CD14-positive monocyte (primary cell): ENCODE results near the gene GUCY2D. TPM values are rescaled to one million over a fixed set of nuclear protein-coding genes. Genes with fewer than 3 reads are reported as not detected.

Source experiments
- DNase-seq, 3 donors: peaks; one replicate each; pipeline ENCODE4 v3.0.0-alpha.2; 2011 to 2022
- H2AFZ ChIP-seq: 2 replicates; pipeline ENCODE4 v1.6.0; 2012; ENCODE audit warnings: mild to moderate bottlenecking, low read depth, low read length, inconsistent platforms; ENCODE audit not compliant: insufficient read depth, poor library complexity, severe bottlenecking
- H3K27ac ChIP-seq, 2 donors: 1 replicate in 1 of 2; 2 replicates in 1 of 2; pipeline ENCODE4 v1.5.1; 2012 to 2013; ENCODE audit warnings: low read length in 2 of 2, control low read depth in 1 of 2, inconsistent platforms in 1 of 2, low read depth in 1 of 2, mild to moderate bottlenecking in 1 of 2
- H3K27me3 ChIP-seq, 2 donors: one replicate each; pipeline versions ENCODE4 v1.6.0 to v1.6.1; 2011 to 2013; ENCODE audit warnings: low read length in 2 of 2; ENCODE audit not compliant: control insufficient read depth in 2 of 2, insufficient read depth in 2 of 2
- H3K36me3 ChIP-seq, 2 donors: replicated peaks in 1 of 2; 1 replicate in 1 of 2; 2 replicates in 1 of 2; pipeline versions ENCODE4 v1.5.1 to v1.6.1; 2012 to 2013; ENCODE audit warnings: low read length in 2 of 2, control low read depth in 1 of 2, inconsistent platforms in 1 of 2, mild to moderate bottlenecking in 1 of 2; ENCODE audit not compliant: insufficient read depth in 2 of 2, control insufficient read depth in 1 of 2
- H3K4me1 ChIP-seq, 2 donors: 1 replicate in 1 of 2; 2 replicates in 1 of 2; pipeline versions ENCODE4 v1.5.1 to v1.6.1; 2012 to 2013; ENCODE audit warnings: low read length in 2 of 2, control low read depth in 1 of 2, inconsistent platforms in 1 of 2, mild to moderate bottlenecking in 1 of 2, moderate library complexity in 1 of 2; ENCODE audit not compliant: insufficient read depth in 2 of 2, control insufficient read depth in 1 of 2
- H3K4me2 ChIP-seq: replicated peaks from 2 replicates; pipeline ENCODE3; 2012; ENCODE audit warnings: low read length, moderate library complexity, mild to moderate bottlenecking; ENCODE audit not compliant: poor library complexity, severe bottlenecking; ENCODE audit errors: extremely low read depth
- H3K4me3 ChIP-seq, 3 experiments: fragments of 200-600 bp in 1 of 3; sonication (generic) in 1 of 3; replicated peaks in 1 of 3; 1 replicate in 2 of 3; 2 replicates in 1 of 3; pipeline ENCODE4 v1.5.1; 2011 to 2013; ENCODE audit warnings: low read length in 3 of 3, mild to moderate bottlenecking in 3 of 3, control low read depth in 2 of 3, low read depth in 2 of 3, inconsistent platforms in 1 of 3, moderate library complexity in 1 of 3
- H3K79me2 ChIP-seq: 2 replicates; pipeline ENCODE4 v1.6.0; 2012; ENCODE audit warnings: mild to moderate bottlenecking, control low read depth, inconsistent platforms, low read length, moderate library complexity; ENCODE audit not compliant: insufficient read depth
- H3K9ac ChIP-seq: 2 replicates; pipeline ENCODE4 v1.6.0; 2017; ENCODE audit warnings: low read length, mild to moderate bottlenecking; ENCODE audit not compliant: insufficient read depth, poor library complexity, severe bottlenecking
- H3K9me3 ChIP-seq, 2 donors: replicated peaks in 1 of 2; 1 replicate in 1 of 2; 2 replicates in 1 of 2; pipeline versions ENCODE4 v1.5.1 to v1.6.1; 2012 to 2013; ENCODE audit warnings: low read length in 2 of 2, control low read depth in 1 of 2; ENCODE audit not compliant: control insufficient read depth in 1 of 2, insufficient read depth in 1 of 2
- H4K20me1 ChIP-seq: 2 replicates; pipeline ENCODE4 v1.6.0; 2012; ENCODE audit warnings: mild to moderate bottlenecking, low read length, control low read depth, moderate library complexity; ENCODE audit not compliant: insufficient read depth
- H3K27ac Mint-ChIP-seq, 7 donors: one replicate each; pipeline ENCODE4 v1.8.0; 2020; ENCODE audit warnings: mild to moderate bottlenecking in 7 of 7, mixed read lengths in 7 of 7, moderate library complexity in 6 of 7, inconsistent platforms in 2 of 7
- H3K27me3 Mint-ChIP-seq, 3 donors: one replicate each; pipeline ENCODE4 v1.8.0; 2021 to 2022; ENCODE audit warnings: low read depth in 3 of 3, mild to moderate bottlenecking in 3 of 3, mixed read lengths in 3 of 3, moderate library complexity in 3 of 3, inconsistent platforms in 1 of 3
- H3K36me3 Mint-ChIP-seq, 2 donors: one replicate each; pipeline ENCODE4 v1.8.0; 2020; ENCODE audit warnings: mixed read lengths in 2 of 2, inconsistent platforms in 1 of 2, mild to moderate bottlenecking in 1 of 2
- H3K4me1 Mint-ChIP-seq: one replicate; pipeline ENCODE4 v1.8.0; 2020; ENCODE audit warnings: mild to moderate bottlenecking, mixed read lengths
- H3K4me3 Mint-ChIP-seq, 2 donors: one replicate each; pipeline ENCODE4 v1.8.0; 2020; ENCODE audit warnings: mild to moderate bottlenecking in 2 of 2, mixed read lengths in 2 of 2, moderate library complexity in 1 of 2
- H3K9me3 Mint-ChIP-seq, 7 donors: one replicate each; pipeline ENCODE4 v1.8.0; 2020 to 2022; ENCODE audit warnings: mixed read lengths in 7 of 7, mild to moderate bottlenecking in 6 of 7, moderate library complexity in 6 of 7, inconsistent platforms in 2 of 7
- WGBS: methylation state at CpG from one replicate; pipeline ENCODE4 v1.1.5; 2013; ENCODE audit warnings: missing lambda C conversion rate; ENCODE audit not compliant: insufficient coverage; 5-methylcytosine and 5-hydroxymethylcytosine counted together
- intact Hi-C, 2 donors: fragments of 100-400 bp; cut with micrococcal nuclease; formaldehyde crosslinking; loops; one replicate each; pipeline versions ENCODE4 v1.15.0 to v1.15.1; 2023
- polyA plus RNA-seq, 3 donors: library from polyadenylated mRNA; depleted of rRNA in 1 of 3; unstranded in 2 of 3; stranded (reverse) in 1 of 3; fragments of 300-500 nt in 2 of 3; fragments of >200 nt in 1 of 3; fragmentation: Illumina TruSeq in 2 of 3; gene quantifications; 1 replicate in 2 of 3; 2 replicates in 1 of 3; pipeline ENCODE4 v1.2.3, GENCODE V29; 2012 to 2021
- TF ChIP-seq, protein P1 (sequence below): fragments of 200-600 bp; IDR thresholded peaks from one replicate; pipeline ENCODE4 v1.8.0; 2022; ENCODE audit warnings: antibody characterized with exemption, mild to moderate bottlenecking

Gene GUCY2D
- polyA plus RNA-seq, 3 donors, result 0.04 to 0.46 TPM; not detected in 1

- Histone ChIP-seq H3K4me3 (peak overlapping the region in 1 of 3 experiments; percentile 51), H3K9me3 (peaks cover 0 to 6% of the 10 kb centered on the region in 2 donors), H3K27ac (peak overlapping the region; percentile 69 to 71), H3K9ac (no peak overlapping the region), H3K4me1 (peaks cover 78 to 79% of the 10 kb centered on the region in 2 donors), H3K36me3 (no peaks in the 10 kb centered on the region), H3K4me2 (peak overlapping the region; percentile 63), H2AFZ (peak overlapping the region; percentile 69), H3K79me2 (no peaks in the 10 kb centered on the region), H3K27me3 (peaks cover 3 to 31% of the 10 kb centered on the region in 2 donors), H4K20me1 (no peaks in the 10 kb centered on the region)
- intact Hi-C loops, result loop anchor here in 1 of 2 donors (5.0 kb wide), 1 partner anchor 33 kb away; no protein-coding TSS in a partner anchor
- H3K36me3 Mint-ChIP-seq, result peaks cover 6 to 15% of the 10 kb centered on the region in 2 donors
- H3K4me3 Mint-ChIP-seq, result peak overlapping the region; percentile 58 to 72
- TF ChIP-seq, protein P1, sequence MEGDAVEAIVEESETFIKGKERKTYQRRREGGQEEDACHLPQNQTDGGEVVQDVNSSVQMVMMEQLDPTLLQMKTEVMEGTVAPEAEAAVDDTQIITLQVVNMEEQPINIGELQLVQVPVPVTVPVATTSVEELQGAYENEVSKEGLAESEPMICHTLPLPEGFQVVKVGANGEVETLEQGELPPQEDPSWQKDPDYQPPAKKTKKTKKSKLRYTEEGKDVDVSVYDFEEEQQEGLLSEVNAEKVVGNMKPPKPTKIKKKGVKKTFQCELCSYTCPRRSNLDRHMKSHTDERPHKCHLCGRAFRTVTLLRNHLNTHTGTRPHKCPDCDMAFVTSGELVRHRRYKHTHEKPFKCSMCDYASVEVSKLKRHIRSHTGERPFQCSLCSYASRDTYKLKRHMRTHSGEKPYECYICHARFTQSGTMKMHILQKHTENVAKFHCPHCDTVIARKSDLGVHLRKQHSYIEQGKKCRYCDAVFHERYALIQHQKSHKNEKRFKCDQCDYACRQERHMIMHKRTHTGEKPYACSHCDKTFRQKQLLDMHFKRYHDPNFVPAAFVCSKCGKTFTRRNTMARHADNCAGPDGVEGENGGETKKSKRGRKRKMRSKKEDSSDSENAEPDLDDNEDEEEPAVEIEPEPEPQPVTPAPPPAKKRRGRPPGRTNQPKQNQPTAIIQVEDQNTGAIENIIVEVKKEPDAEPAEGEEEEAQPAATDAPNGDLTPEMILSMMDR, result no peak
- WGBS, result 0% methylated on average over 2 of the region's 9 CpGs
- H3K4me1 Mint-ChIP-seq, result peaks cover 83% of the 10 kb centered on the region
- H3K9me3 Mint-ChIP-seq, result peaks cover 0 to 15% (median 7%) of the 10 kb centered on the region in 7 donors
- H3K27ac Mint-ChIP-seq, result peak overlapping the region; percentile 95 to 99 (median 96)
- peak; percentile 90 to 93 (median 93) for DNase-seq
- peaks cover 27 to 39% (median 36%) of the 10 kb centered on the region in 3 donors for H3K27me3 Mint-ChIP-seq
Measured at GRCh38 chr17:8068736-8069586, 66.5 kb downstream of the GUCY2D start.

DNA sequence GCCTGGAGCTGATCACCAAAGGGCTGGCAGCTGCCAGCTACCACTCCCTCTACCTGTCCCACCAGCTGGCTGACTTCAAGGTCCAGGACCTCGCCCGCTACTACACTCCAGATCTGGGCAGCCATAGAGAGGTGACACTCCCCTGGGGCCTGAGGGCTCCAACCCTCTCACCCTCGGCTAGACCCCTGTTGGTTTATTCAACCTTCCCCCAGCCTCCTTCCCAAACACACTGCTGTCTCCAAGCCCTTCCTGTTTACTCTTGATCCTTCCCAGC, 67.1 kb downstream of the GUCY2D start:
- DNase-seq, result no peak
- peaks cover 0 to 6% of the 10 kb centered on the region in 2 donors for H3K9me3 ChIP-seq
- intact Hi-C loops, result loop anchor here in 1 of 2 donors (5.0 kb wide), 1 partner anchor 33 kb away; no protein-coding TSS in a partner anchor
- peak overlapping the region; percentile 95 to 99 (median 96) for H3K27ac Mint-ChIP-seq
- peak overlapping the region in 1 of 2 donors; percentile 72 for H3K4me3 Mint-ChIP-seq
- H3K4me3 ChIP-seq, result peak overlapping the region in 1 of 3 experiments; percentile 51
- H3K27me3 Mint-ChIP-seq, result peaks cover 30 to 40% (median 38%) of the 10 kb centered on the region in 3 donors
- no peaks in the 10 kb centered on the region for H3K36me3 ChIP-seq
- H3K27me3 ChIP-seq, result peaks cover 5 to 34% of the 10 kb centered on the region in 2 donors
- H3K79me2 ChIP-seq, result no peaks in the 10 kb centered on the region
- TF ChIP-seq, protein P1, result no peak
- H3K27ac ChIP-seq, result peak overlapping the region; percentile 69 to 71
- peaks cover 76 to 78% of the 10 kb centered on the region in 2 donors for H3K4me1 ChIP-seq
- H3K36me3 Mint-ChIP-seq, result peaks cover 6 to 15% of the 10 kb centered on the region in 2 donors
- no peak overlapping the region for H3K9ac ChIP-seq
- peaks cover 85% of the 10 kb centered on the region for H3K4me1 Mint-ChIP-seq
- no peaks in the 10 kb centered on the region for H4K20me1 ChIP-seq
- WGBS, result 83% methylated on average over 2 of the region's 3 CpGs
- peak overlapping the region; percentile 63 for H3K4me2 ChIP-seq
- peak overlapping the region; percentile 69 for H2AFZ ChIP-seq
- peaks cover 0 to 15% (median 7%) of the 10 kb centered on the region in 7 donors for H3K9me3 Mint-ChIP-seq

Other genes with a start within 250 kb of the GUCY2D start
- 10 to 100 TPM in 1 of 3 donors, under 1 TPM in 2; 0.37 to 25.5 (median 0.44) TPM for gene KDM6B, start 168.4 kb upstream of the GUCY2D start, polyA plus RNA-seq
- 10 to 100 TPM in 1 of 3 donors, not detected in 2; 10.2 TPM for gene TMEM88, start 147.5 kb upstream of the GUCY2D start, polyA plus RNA-seq
- 100 to 1,000 TPM in 2 of 3 donors, 10 to 100 TPM in 1; 63.8 to 197 (median 148) TPM for gene NAA38, start 145.1 kb upstream of the GUCY2D start, polyA plus RNA-seq
- gene CYB5D1, start 144.6 kb upstream of the GUCY2D start, polyA plus RNA-seq, result 1 to 10 TPM in 1 of 3 donors, under 1 TPM in 2; 0.50 to 4.8 (median 0.98) TPM
- gene CHD3, start 113.8 kb upstream of the GUCY2D start, polyA plus RNA-seq, result 10 to 100 TPM in 1 of 3 donors, under 1 TPM in 2; 0.55 to 67.9 (median 0.91) TPM
- 1 to 10 TPM in 2 of 3 donors, under 1 TPM in 1; 0.59 to 6.7 (median 1.3) TPM for gene RNF227, start 86.3 kb upstream of the GUCY2D start, polyA plus RNA-seq
- 10 to 100 TPM in 1 of 3 donors, not detected in 2; 11.7 TPM for gene KCNAB3, start 72.8 kb upstream of the GUCY2D start, polyA plus RNA-seq
- gene TRAPPC1, start 70.7 kb upstream of the GUCY2D start, polyA plus RNA-seq, result 100 to 1,000 TPM; 172 to 266 (median 224) TPM
- 10 to 100 TPM in 1 of 3 donors, 1 to 10 TPM in 2; 4.7 to 22.8 (median 6.5) TPM for gene CNTROB, start 70.4 kb upstream of the GUCY2D start, polyA plus RNA-seq
- gene ALOX15B, start 36.4 kb downstream of the GUCY2D start, polyA plus RNA-seq, result 1 to 10 TPM; 1.7 to 2.8 (median 2.0) TPM
- not detected for gene ALOX12B, start 85.1 kb downstream of the GUCY2D start, polyA plus RNA-seq
- not detected for gene ALOXE3, start 115.9 kb downstream of the GUCY2D start, polyA plus RNA-seq
- gene HES7, start 121.5 kb downstream of the GUCY2D start, polyA plus RNA-seq, result not detected
- 100 to 1,000 TPM in 1 of 3 donors, 1 to 10 TPM in 2; 5.6 to 457 (median 9.6) TPM for gene PER1, start 149.8 kb downstream of the GUCY2D start, polyA plus RNA-seq
- gene VAMP2, start 160.3 kb downstream of the GUCY2D start, polyA plus RNA-seq, result 100 to 1,000 TPM in 1 of 3 donors, 10 to 100 TPM in 2; 10.2 to 139 (median 14.5) TPM
- gene TMEM107, start 173.8 kb downstream of the GUCY2D start, polyA plus RNA-seq, result 10 to 100 TPM; 20.5 to 37.4 (median 31.4) TPM
- gene BORCS6, start 187.6 kb downstream of the GUCY2D start, polyA plus RNA-seq, result 10 to 100 TPM in 2 of 3 donors, 1 to 10 TPM in 1; 5.4 to 14.1 (median 13.9) TPM
- gene AURKB, start 208.0 kb downstream of the GUCY2D start, polyA plus RNA-seq, result 1 to 10 TPM in 1 of 3 donors, under 1 TPM in 2; 0.38 to 4.2 (median 0.79) TPM
- gene CTC1, start 245.4 kb downstream of the GUCY2D start, polyA plus RNA-seq, result 10 to 100 TPM in 1 of 3 donors, 1 to 10 TPM in 2; 2.2 to 49.1 (median 4.1) TPM
- 10 to 100 TPM in 1 of 3 donors, 1 to 10 TPM in 2; 4.1 to 12.8 (median 4.4) TPM for gene PFAS, start 246.7 kb downstream of the GUCY2D start, polyA plus RNA-seq